ENCODE measurements around the gene C11orf98. TPM values are rescaled to one million over a fixed set of nuclear protein-coding genes. Genes with fewer than 3 reads are reported as not detected.

C11orf98 gene
- total and polyA plus RNA-seq, 2 of the 13 experiments (the other 11 are each of a cell fraction or from before 2014, with no cell fraction given): 30.4 to 91.8 TPM

DNA sequence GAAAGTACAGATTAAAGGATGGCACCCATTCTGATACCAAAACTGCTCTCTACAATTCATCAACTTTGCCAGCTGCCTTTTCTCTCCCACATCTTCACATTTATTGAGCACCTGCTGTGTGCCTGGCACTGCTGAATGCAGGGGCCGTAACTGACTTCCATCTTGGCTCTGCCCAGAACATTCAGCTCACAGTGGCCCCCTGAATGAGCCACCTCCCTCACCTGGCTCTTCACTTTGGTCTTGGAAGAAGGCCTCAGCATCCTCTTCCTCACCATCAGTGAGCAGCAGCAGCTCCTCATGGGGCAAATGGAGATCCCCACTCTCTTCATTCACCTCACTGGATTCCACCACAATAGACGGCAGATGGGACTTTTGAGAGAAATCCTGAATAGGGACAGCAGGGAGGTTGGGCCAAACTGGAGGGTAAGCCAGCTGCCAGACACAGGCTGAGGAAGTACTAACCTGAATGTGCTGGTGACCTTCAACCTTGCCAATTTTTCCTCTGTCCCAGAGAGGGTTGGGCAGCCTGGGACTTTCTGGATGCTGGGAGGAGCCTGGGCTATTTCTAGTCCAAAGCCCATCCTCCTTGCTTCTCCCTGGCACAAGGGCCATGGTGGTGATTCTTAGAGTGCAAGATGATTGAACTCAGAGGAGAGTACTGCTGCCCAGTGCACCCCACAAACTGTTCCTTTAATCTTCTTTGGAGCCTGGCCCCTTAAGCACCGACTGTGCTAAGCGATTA is 4.6 kb upstream of the C11orf98 start (continued):
- TF ChIP-seq, protein P1, sequence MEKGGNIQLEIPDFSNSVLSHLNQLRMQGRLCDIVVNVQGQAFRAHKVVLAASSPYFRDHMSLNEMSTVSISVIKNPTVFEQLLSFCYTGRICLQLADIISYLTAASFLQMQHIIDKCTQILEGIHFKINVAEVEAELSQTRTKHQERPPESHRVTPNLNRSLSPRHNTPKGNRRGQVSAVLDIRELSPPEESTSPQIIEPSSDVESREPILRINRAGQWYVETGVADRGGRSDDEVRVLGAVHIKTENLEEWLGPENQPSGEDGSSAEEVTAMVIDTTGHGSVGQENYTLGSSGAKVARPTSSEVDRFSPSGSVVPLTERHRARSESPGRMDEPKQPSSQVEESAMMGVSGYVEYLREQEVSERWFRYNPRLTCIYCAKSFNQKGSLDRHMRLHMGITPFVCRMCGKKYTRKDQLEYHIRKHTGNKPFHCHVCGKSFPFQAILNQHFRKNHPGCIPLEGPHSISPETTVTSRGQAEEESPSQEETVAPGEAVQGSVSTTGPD (CRISPR knock-in tag; IDR thresholded peaks at IDR 0.05): no peak
- TF ChIP-seq ZKSCAN8 (CRISPR knock-in tag; IDR thresholded peaks at IDR 0.05; ENCODE audit: borderline replicate concordance): peak; percentile 32; the same call in 1 of the 2 replicates
- no peak for TF ChIP-seq KLF16 (CRISPR knock-in tag; IDR thresholded peaks at IDR 0.05)
- peak; percentile 33; the same call in 1 of the 2 replicates for TF ChIP-seq HNF4A (CRISPR knock-in tag; IDR thresholded peaks at IDR 0.05)
- no peak for TF ChIP-seq HDAC1 (CRISPR knock-in tag; IDR thresholded peaks at IDR 0.05)
- TF ChIP-seq BCL6 (CRISPR knock-in tag; IDR thresholded peaks at IDR 0.05): no peak
- TF ChIP-seq SMC3 (IDR thresholded peaks at IDR 0.05; ENCODE audit: low read length): no peak
- no peak for TF ChIP-seq ZNF652 (CRISPR knock-in tag; IDR thresholded peaks at IDR 0.05; ENCODE audit: borderline replicate concordance, low read depth)
- TF ChIP-seq ZNF83 (CRISPR knock-in tag; IDR thresholded peaks at IDR 0.05; ENCODE audit: borderline replicate concordance): no peak
- no peak for TF ChIP-seq ZFP62 (CRISPR knock-in tag; IDR thresholded peaks at IDR 0.05)
- no peak for TF ChIP-seq ZNF160 (CRISPR knock-in tag; IDR thresholded peaks at IDR 0.05)
- TF ChIP-seq MAX (IDR thresholded peaks at IDR 0.05): 0 out of 2 replicates have a peak, but pooled peaks have one; percentile 10
- no peak for TF ChIP-seq RAD51 (IDR thresholded peaks at IDR 0.05; ENCODE audit: borderline replicate concordance)
- TF ChIP-seq SATB2 (CRISPR knock-in tag; IDR thresholded peaks at IDR 0.05): no peak
- TF ChIP-seq, protein P2, sequence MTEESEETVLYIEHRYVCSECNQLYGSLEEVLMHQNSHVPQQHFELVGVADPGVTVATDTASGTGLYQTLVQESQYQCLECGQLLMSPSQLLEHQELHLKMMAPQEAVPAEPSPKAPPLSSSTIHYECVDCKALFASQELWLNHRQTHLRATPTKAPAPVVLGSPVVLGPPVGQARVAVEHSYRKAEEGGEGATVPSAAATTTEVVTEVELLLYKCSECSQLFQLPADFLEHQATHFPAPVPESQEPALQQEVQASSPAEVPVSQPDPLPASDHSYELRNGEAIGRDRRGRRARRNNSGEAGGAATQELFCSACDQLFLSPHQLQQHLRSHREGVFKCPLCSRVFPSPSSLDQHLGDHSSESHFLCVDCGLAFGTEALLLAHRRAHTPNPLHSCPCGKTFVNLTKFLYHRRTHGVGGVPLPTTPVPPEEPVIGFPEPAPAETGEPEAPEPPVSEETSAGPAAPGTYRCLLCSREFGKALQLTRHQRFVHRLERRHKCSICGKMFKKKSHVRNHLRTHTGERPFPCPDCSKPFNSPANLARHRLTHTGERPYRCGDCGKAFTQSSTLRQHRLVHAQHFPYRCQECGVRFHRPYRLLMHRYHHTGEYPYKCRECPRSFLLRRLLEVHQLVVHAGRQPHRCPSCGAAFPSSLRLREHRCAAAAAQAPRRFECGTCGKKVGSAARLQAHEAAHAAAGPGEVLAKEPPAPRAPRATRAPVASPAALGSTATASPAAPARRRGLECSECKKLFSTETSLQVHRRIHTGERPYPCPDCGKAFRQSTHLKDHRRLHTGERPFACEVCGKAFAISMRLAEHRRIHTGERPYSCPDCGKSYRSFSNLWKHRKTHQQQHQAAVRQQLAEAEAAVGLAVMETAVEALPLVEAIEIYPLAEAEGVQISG (CRISPR knock-in tag; IDR thresholded peaks at IDR 0.05): peak; percentile 59
- no peak for TF ChIP-seq MAFG (CRISPR knock-in tag; IDR thresholded peaks at IDR 0.05)
- TF ChIP-seq AKAP8 (CRISPR knock-in tag; IDR thresholded peaks at IDR 0.05): no peak
- TF ChIP-seq ZNF296 (CRISPR knock-in tag; conservative IDR thresholded peaks at IDR 0.05): no peak
- TF ChIP-seq TRIM24 (CRISPR knock-in tag; IDR thresholded peaks at IDR 0.05): no peak
- TF ChIP-seq, protein P3, sequence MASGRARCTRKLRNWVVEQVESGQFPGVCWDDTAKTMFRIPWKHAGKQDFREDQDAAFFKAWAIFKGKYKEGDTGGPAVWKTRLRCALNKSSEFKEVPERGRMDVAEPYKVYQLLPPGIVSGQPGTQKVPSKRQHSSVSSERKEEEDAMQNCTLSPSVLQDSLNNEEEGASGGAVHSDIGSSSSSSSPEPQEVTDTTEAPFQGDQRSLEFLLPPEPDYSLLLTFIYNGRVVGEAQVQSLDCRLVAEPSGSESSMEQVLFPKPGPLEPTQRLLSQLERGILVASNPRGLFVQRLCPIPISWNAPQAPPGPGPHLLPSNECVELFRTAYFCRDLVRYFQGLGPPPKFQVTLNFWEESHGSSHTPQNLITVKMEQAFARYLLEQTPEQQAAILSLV (CRISPR knock-in tag; IDR thresholded peaks at IDR 0.05; ENCODE audit: borderline replicate concordance): no peak
- no peak for TF ChIP-seq BRCA1 (CRISPR knock-in tag; IDR thresholded peaks at IDR 0.05)
- TF ChIP-seq, protein P4, sequence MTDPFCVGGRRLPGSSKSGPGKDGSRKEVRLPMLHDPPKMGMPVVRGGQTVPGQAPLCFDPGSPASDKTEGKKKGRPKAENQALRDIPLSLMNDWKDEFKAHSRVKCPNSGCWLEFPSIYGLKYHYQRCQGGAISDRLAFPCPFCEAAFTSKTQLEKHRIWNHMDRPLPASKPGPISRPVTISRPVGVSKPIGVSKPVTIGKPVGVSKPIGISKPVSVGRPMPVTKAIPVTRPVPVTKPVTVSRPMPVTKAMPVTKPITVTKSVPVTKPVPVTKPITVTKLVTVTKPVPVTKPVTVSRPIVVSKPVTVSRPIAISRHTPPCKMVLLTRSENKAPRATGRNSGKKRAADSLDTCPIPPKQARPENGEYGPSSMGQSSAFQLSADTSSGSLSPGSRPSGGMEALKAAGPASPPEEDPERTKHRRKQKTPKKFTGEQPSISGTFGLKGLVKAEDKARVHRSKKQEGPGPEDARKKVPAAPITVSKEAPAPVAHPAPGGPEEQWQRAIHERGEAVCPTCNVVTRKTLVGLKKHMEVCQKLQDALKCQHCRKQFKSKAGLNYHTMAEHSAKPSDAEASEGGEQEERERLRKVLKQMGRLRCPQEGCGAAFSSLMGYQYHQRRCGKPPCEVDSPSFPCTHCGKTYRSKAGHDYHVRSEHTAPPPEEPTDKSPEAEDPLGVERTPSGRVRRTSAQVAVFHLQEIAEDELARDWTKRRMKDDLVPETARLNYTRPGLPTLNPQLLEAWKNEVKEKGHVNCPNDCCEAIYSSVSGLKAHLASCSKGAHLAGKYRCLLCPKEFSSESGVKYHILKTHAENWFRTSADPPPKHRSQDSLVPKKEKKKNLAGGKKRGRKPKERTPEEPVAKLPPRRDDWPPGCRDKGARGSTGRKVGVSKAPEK (CRISPR knock-in tag; IDR thresholded peaks at IDR 0.05; ENCODE audit: borderline replicate concordance): no peak
- TF ChIP-seq TOPORS (CRISPR knock-in tag; IDR thresholded peaks at IDR 0.05): no peak

All from HepG2 (cell line).